Measurements from ENCODE around the gene NEU3. TPM values are rescaled to one million over a fixed set of nuclear protein-coding genes. Genes with fewer than 3 reads are reported as not detected.

Gene NEU3
- total RNA-seq, 1 donor from 2014 or later, result 6.6 TPM

DNA sequence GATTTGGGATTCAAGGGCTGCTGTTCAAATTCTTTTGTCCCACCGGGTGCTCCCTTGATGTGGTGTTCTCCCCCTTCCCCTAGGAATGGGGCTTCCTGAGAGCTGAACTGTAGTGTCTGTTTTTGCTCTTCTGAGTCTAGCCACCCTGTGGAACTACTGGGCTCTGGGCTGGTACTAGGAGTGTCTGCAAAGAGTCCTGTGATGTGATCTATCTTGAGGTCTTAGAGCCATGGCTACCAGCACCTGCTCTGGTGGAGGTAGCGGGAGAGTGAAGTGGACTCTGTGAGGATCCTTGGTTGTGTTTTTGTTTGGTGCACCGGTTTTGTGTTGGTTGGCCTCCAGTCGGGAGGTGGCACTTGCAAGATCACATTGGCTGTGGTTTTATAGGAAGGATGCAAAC is 61.8 kb downstream of the NEU3 start:
- Mint-ChIP-seq H3K27ac (ENCODE audit: unreplicated experiment) (no peak overlapping the region), H3K27me3 (ENCODE audit: unreplicated experiment) (peaks cover 2% of the 10 kb centered on the region), H3K36me3 (ENCODE audit: unreplicated experiment) (peaks cover 5% of the 10 kb centered on the region), H3K4me1 (ENCODE audit: low read depth, unreplicated experiment) (no peaks in the 10 kb centered on the region), H3K9me3 (ENCODE audit: unreplicated experiment) (peaks cover 6% of the 10 kb centered on the region), H3K4me3 (ENCODE audit: unreplicated experiment) (no peak overlapping the region)
- TF ChIP-seq, protein P1, sequence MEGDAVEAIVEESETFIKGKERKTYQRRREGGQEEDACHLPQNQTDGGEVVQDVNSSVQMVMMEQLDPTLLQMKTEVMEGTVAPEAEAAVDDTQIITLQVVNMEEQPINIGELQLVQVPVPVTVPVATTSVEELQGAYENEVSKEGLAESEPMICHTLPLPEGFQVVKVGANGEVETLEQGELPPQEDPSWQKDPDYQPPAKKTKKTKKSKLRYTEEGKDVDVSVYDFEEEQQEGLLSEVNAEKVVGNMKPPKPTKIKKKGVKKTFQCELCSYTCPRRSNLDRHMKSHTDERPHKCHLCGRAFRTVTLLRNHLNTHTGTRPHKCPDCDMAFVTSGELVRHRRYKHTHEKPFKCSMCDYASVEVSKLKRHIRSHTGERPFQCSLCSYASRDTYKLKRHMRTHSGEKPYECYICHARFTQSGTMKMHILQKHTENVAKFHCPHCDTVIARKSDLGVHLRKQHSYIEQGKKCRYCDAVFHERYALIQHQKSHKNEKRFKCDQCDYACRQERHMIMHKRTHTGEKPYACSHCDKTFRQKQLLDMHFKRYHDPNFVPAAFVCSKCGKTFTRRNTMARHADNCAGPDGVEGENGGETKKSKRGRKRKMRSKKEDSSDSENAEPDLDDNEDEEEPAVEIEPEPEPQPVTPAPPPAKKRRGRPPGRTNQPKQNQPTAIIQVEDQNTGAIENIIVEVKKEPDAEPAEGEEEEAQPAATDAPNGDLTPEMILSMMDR (IDR thresholded peaks at IDR 0.05; ENCODE audit: partially characterized antibody, unreplicated experiment), result no peak
- DNase-seq, result no peak

DNA sequence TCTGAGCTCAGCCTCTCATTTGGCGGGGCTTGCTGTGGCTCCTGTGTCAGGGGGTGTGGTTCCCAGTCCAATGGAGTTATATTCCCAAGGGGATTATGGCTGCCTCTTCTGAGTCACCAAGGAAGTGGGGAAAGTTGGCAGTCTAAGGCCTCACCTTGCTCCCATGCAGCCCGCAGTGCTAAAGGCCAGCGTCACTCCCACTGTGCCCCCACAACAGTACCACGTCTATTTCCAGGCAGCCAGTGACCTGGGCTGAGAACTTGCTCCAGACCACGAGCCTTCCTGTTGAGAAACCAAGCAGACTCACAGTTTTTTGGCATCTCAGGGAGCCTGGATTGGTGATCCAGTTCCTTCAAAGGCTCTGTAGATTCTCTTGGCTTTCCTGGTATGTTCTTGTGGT is 62.3 kb downstream of the NEU3 start:
- H3K27ac Mint-ChIP-seq (ENCODE audit: unreplicated experiment), result no peak overlapping the region
- H3K4me1 Mint-ChIP-seq (ENCODE audit: low read depth, unreplicated experiment), result no peaks in the 10 kb centered on the region
- peaks cover 2% of the 10 kb centered on the region for H3K27me3 Mint-ChIP-seq (ENCODE audit: unreplicated experiment)
- H3K4me3 Mint-ChIP-seq (ENCODE audit: unreplicated experiment), result no peak overlapping the region
- peaks cover 6% of the 10 kb centered on the region for H3K9me3 Mint-ChIP-seq (ENCODE audit: unreplicated experiment)
- TF ChIP-seq, protein P1 (IDR thresholded peaks at IDR 0.05; ENCODE audit: partially characterized antibody, unreplicated experiment), result no peak
- no peak for DNase-seq
- peaks cover 5% of the 10 kb centered on the region for H3K36me3 Mint-ChIP-seq (ENCODE audit: unreplicated experiment)

DNA sequence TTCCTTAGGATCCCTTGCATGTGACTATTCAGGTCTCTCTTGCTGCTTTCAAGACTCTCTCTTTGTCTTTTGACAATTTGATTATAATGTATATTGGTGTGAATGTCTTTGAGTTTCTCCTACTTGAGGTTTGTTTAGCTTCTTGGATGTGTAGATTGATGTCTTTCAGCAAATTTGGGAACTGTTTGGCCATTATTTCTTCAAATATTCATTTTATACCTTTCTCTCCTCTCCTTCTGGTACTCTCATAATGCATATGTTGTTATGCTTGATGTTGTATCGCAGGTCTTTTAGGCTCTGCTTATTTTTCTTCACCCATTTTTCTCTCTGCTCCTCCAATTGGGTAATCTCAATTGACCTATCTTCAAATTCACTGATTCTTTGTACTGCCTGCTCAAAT is 63.7 kb downstream of the NEU3 start:
- no peaks in the 10 kb centered on the region for H3K4me1 Mint-ChIP-seq (ENCODE audit: low read depth, unreplicated experiment)
- DNase-seq, result no peak
- TF ChIP-seq, protein P1 (IDR thresholded peaks at IDR 0.05; ENCODE audit: partially characterized antibody, unreplicated experiment), result no peak

DNA sequence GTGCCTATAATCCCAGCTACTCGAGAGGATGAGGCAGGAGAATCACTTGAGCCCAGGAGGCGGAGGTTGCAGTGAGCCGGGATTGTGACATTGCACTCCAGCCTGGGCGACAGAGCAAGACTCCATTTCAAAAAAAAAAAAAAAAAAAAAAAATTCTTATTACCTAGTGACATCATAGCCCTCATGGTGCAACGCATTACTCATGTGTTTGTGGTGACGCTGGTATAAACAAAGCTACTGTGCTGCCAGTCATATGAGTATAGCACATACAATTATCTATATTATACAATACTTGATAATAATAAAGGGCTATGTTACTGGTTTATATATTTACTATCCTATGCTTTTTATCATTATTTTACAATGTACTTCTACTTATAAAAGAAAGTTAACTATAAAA is 66.8 kb downstream of the NEU3 start:
- H3K36me3 Mint-ChIP-seq (ENCODE audit: unreplicated experiment), result peaks cover 5% of the 10 kb centered on the region
- H3K27ac Mint-ChIP-seq (ENCODE audit: unreplicated experiment), result no peak overlapping the region
- no peak overlapping the region for H3K4me3 Mint-ChIP-seq (ENCODE audit: unreplicated experiment)
- no peak for DNase-seq
- TF ChIP-seq, protein P1 (IDR thresholded peaks at IDR 0.05; ENCODE audit: partially characterized antibody, unreplicated experiment), result no peak
- H3K27me3 Mint-ChIP-seq (ENCODE audit: unreplicated experiment), result no peaks in the 10 kb centered on the region
- H3K9me3 Mint-ChIP-seq (ENCODE audit: unreplicated experiment), result peaks cover 2% of the 10 kb centered on the region
- H3K4me1 Mint-ChIP-seq (ENCODE audit: low read depth, unreplicated experiment), result no peaks in the 10 kb centered on the region

More for the DNA sequence above, 63.7 kb downstream of the NEU3 start:
- Mint-ChIP-seq H3K9me3 (ENCODE audit: unreplicated experiment) (peaks cover 6% of the 10 kb centered on the region), H3K27ac (ENCODE audit: unreplicated experiment) (no peak overlapping the region), H3K4me3 (ENCODE audit: unreplicated experiment) (no peak overlapping the region), H3K27me3 (ENCODE audit: unreplicated experiment) (peaks cover 2% of the 10 kb centered on the region), H3K36me3 (ENCODE audit: unreplicated experiment) (peaks cover 5% of the 10 kb centered on the region)

DNA sequence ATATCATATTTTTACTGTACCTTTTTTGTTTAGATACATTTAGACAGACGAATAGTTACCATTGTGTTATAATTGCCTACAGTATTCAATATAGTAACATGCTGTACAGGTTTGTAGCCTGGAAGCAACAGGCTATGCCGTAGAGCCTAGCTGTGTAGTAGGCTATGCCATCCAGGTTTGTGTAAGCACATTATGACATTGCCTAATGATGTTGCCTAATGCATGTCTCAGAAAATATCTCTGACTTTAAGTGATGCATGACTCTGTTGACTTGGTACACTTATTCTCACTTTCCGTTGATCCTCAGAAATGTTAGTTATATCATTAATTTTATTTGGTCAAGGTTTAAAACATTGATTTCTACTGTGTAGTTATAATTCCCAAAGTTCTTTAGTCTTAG is 68.1 kb downstream of the NEU3 start:
- Mint-ChIP-seq H3K27ac (ENCODE audit: unreplicated experiment) (no peak overlapping the region), H3K4me3 (ENCODE audit: unreplicated experiment) (no peak overlapping the region), H3K9me3 (ENCODE audit: unreplicated experiment) (peaks cover 2% of the 10 kb centered on the region), H3K36me3 (ENCODE audit: unreplicated experiment) (peaks cover 5% of the 10 kb centered on the region), H3K27me3 (ENCODE audit: unreplicated experiment) (no peaks in the 10 kb centered on the region), H3K4me1 (ENCODE audit: low read depth, unreplicated experiment) (no peaks in the 10 kb centered on the region)
- TF ChIP-seq, protein P1 (IDR thresholded peaks at IDR 0.05; ENCODE audit: partially characterized antibody, unreplicated experiment), result no peak
- DNase-seq, result no peak
